Pancreas (tissue), 10 donors: ENCODE data around the gene CRMP1. TPM values are rescaled to one million over a fixed set of nuclear protein-coding genes. Genes with fewer than 3 reads are reported as not detected.

ENCODE experiments used
- ATAC-seq, 4 donors: fragments of 200-7000 bp; cut with Tn5 transposase; one replicate each; pipeline versions ENCODE4 v1.8.0 to v1.9.1; 2020; ENCODE audit warnings: mild to moderate bottlenecking in 4 of 4, moderate library complexity in 4 of 4
- DNase-seq, 6 donors: peaks; one replicate each; pipeline ENCODE4 v3.0.0-alpha.2; 2020
- FAIRE-seq: peaks from 2 replicates; lab custom pipeline; 2012; peaks lifted over from hg19 to GRCh38; lab: Jason Lieb, UNC
- H3K27ac ChIP-seq, 4 donors: fragments of 200-600 bp; sonication (generic); 1 replicate in 3 of 4; 2 replicates in 1 of 4; pipeline versions ENCODE4 v1.5.0 to v1.8.0; 2020
- H3K27me3 ChIP-seq, 4 donors: fragments of 200-600 bp; one replicate each; pipeline ENCODE4 v1.8.0; 2021
- H3K36me3 ChIP-seq, 3 donors: fragments of 200-600 bp; sonication (generic) in 1 of 3; one replicate each; pipeline versions ENCODE4 v1.5.0 to v1.8.0; 2020 to 2021
- H3K4me1 ChIP-seq, 3 donors: fragments of 200-600 bp; one replicate each; pipeline ENCODE4 v1.8.0; 2021
- H3K4me3 ChIP-seq, 4 donors: fragments of 200-600 bp; sonication (generic) in 2 of 4; one replicate each; pipeline versions ENCODE4 v1.5.0 to v1.8.0; 2020 to 2021
- H3K9me3 ChIP-seq, 4 donors: fragments of 200-600 bp; one replicate each; pipeline ENCODE4 v1.8.0; 2021
- CTCF ChIP-seq, 4 donors: fragments of 200-600 bp; sonication (generic) in 3 of 4; IDR thresholded peaks; one replicate each; pipeline versions ENCODE4 v1.5.0 to v1.8.0; 2021; ENCODE audit warnings: antibody characterized with exemption in 4 of 4
- WGBS, 2 donors: extraction: QIAGEN DNeasy Blood & Tissue Kit; methylation state at CpG; one replicate each; pipeline ENCODE4 v1.1.7; 2013; 5-methylcytosine and 5-hydroxymethylcytosine counted together
- intact Hi-C, 3 donors: fragments of 100-400 bp; cut with DNase I; formaldehyde crosslinking; loops; one replicate each; pipeline versions ENCODE4 v1.11.1 to v1.14.2; 2022
- polyA plus RNA-seq, 2 donors: library from polyadenylated mRNA; stranded (reverse); fragments of 200-250 nt; gene quantifications; one replicate each; pipeline ENCODE4 v1.2.3, GENCODE V29; 2013
- total RNA-seq, 6 donors: library from RNA; stranded (reverse); fragmentation: NEBNext Ultra II Directional in 4 of 6; extraction: Animal tissue kit (Norgen Biotek cat#: 25700) in 4 of 6; gene quantifications; one replicate each; pipeline versions ENCODE4 v1.2.1 to v1.2.4, GENCODE V29; 2021 to 2023
- donor health status: healthy with polysubstance abuse.
- donor health status: DM: no; HTN: no; CAD: no; lungs with moderate emphysema.
- donor health status: DM: no; HTN: no; CAD: no.
- donor health status: control.
- donor health status: control.
- donor health status: Bipolar disorder and iron deficiency.
- donor health status: DM: yes; HTN: yes; CAD: no.
- donor health status: DM: no; HTN: no; CAD: no.
- donor health status: DM: no; HTN: no; CAD: no.
- donor health status: DM: yes; HTN: yes; CAD: no.

The CRMP1 gene
- total and polyA plus RNA-seq, 8 donors = 0.69 to 21.4 (median 2.6) TPM

DNA sequence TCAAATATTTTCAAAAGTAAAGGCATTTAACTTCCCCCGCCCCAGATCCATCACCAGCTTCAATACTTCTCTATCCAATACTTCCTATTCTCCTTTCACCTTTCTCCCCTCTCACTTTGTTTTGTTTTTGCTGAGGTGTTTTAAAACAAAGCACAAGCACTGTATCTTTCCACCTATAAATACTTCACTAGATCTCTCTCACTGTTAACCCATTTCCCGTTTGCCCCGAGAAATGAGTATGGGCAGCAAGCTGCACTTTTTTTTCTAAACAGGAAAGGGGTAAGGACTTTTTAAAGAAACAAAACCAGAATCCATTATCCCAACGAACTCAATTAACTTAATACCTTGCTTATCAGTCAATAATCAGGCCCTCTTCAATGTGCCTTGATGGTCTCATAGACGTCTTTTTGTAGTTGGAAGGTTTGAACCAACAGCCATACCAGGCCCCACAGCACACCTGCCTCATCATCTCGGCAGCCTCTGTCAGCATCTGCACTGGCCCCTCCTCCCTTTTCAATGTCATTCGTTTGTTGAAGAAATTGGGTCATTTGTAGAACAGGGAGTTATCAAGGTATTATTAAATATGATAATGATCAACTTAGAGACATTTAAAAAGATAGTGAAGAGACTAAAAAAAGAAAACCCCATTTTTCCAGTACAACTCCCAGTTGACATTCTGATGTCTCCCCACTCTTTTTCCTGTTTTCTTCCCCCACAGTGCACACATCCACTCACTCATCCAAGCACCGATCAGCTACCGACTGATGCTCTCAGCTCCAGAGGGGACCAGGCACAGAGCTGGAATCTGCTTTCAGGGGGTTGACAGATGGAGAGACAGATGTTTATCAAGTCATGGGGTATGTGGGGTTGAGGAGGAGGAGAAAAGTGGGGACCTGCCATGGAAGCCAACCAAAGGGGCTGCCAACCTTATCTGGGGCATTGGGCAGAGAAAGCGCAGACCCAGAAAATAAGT lies 25.8 kb downstream of the CRMP1 start:
- H3K4me3 ChIP-seq = no peak overlapping the region
- H3K9me3 ChIP-seq = no peaks in the 10 kb centered on the region
- H3K27ac ChIP-seq = no peak overlapping the region
- no peaks in the 10 kb centered on the region for H3K4me1 ChIP-seq
- DNase-seq = no peak
- intact Hi-C loops = no loop called here
- TF ChIP-seq CTCF (IDR thresholded peaks at IDR 0.05) = no peak
- no peaks in the 10 kb centered on the region for H3K27me3 ChIP-seq
- H3K36me3 ChIP-seq = no peaks in the 10 kb centered on the region
- ATAC-seq = no peak
- no peak for FAIRE-seq
- WGBS, 2 donors = 50 to 61% methylated on average over 10 of the region's 10 CpGs

- H3K27me3 ChIP-seq = no peaks in the 10 kb centered on the region
- no peak overlapping the region for H3K4me3 ChIP-seq
- ATAC-seq (no peak), DNase-seq (no peak), FAIRE-seq (no peak)
- no peaks in the 10 kb centered on the region for H3K36me3 ChIP-seq
- TF ChIP-seq CTCF (IDR thresholded peaks at IDR 0.05) = no peak
- WGBS, 2 donors = 54 to 66% methylated on average over 12 of the region's 12 CpGs
- intact Hi-C loops = no loop called here
- H3K4me1 ChIP-seq = no peaks in the 10 kb centered on the region
- no peak overlapping the region for H3K27ac ChIP-seq
- no peaks in the 10 kb centered on the region for H3K9me3 ChIP-seq
Observed at GRCh38 chr4:5865896-5866599, 26.8 kb downstream of the CRMP1 start.

- Histone ChIP-seq H3K36me3 (no peaks in the 10 kb centered on the region), H3K4me3 (no peak overlapping the region), H3K27ac (no peak overlapping the region), H3K9me3 (no peaks in the 10 kb centered on the region), H3K4me1 (no peaks in the 10 kb centered on the region), H3K27me3 (no peaks in the 10 kb centered on the region)
- ATAC-seq (peak in 2 of 4 donors; percentile 24 to 71), FAIRE-seq (no peak), DNase-seq (no peak)
- intact Hi-C loops = no loop called here
- TF ChIP-seq CTCF (IDR thresholded peaks at IDR 0.05) = no peak
- WGBS, 2 donors = 46 to 48% methylated on average over 15 of the region's 15 CpGs
Observed at GRCh38 chr4:5863461-5864113, 29.3 kb downstream of the CRMP1 start.

- intact Hi-C loops = no loop called here
- no peaks in the 10 kb centered on the region for H3K36me3 ChIP-seq
- no peaks in the 10 kb centered on the region for H3K4me1 ChIP-seq
- H3K27me3 ChIP-seq = no peaks in the 10 kb centered on the region
- no peak for DNase-seq
- H3K27ac ChIP-seq = no peak overlapping the region
- no peaks in the 10 kb centered on the region for H3K9me3 ChIP-seq
- no peak for TF ChIP-seq CTCF (IDR thresholded peaks at IDR 0.05)
- H3K4me3 ChIP-seq = no peak overlapping the region
- WGBS, 2 donors = 64 to 72% methylated on average over 16 of the region's 16 CpGs
- no peak for ATAC-seq
- no peak for FAIRE-seq
Observed at GRCh38 chr4:5858020-5858769, 34.7 kb downstream of the CRMP1 start.
